HepG2 (cell line): ENCODE measurements around the gene RBBP8NL. TPM values are rescaled to one million over a fixed set of nuclear protein-coding genes. Genes with fewer than 3 reads are reported as not detected.
A peak's percentile ranks its signal among the peaks of the same experiment; 100 is the strongest.

Source experiments
- GPN1 ChIP-seq: sonication (generic); formaldehyde crosslinking; IDR thresholded peaks from 2 replicates; pipeline ENCODE4 v1.5.1; 2020; ENCODE audit warnings: missing genetic modification reagents, borderline replicate concordance
- NFE2 ChIP-seq: sonication (generic); formaldehyde crosslinking; IDR thresholded peaks from 2 replicates; pipeline ENCODE4 v1.4.0; 2020; ENCODE audit warnings: missing genetic modification reagents
- POLR2A ChIP-seq, 2 experiments: IDR thresholded peaks; 2 replicates each; pipeline ENCODE4 v1.6.1; 2011; ENCODE audit warnings: low read depth in 2 of 2, low read length in 2 of 2, mild to moderate bottlenecking in 1 of 2, moderate library complexity in 1 of 2; ENCODE audit not compliant: insufficient read depth in 1 of 2
- RBAK ChIP-seq: sonication (generic); formaldehyde crosslinking; IDR thresholded peaks from 2 replicates; pipeline ENCODE4 v1.5.1; 2020; ENCODE audit warnings: mild to moderate bottlenecking, missing genetic modification reagents
- TBX2 ChIP-seq: sonication (generic); formaldehyde crosslinking; IDR thresholded peaks from 2 replicates; pipeline ENCODE4 v1.5.0; 2020; ENCODE audit warnings: missing genetic modification reagents, mild to moderate bottlenecking, borderline replicate concordance
- ZBTB42 ChIP-seq: sonication (generic); formaldehyde crosslinking; IDR thresholded peaks from 2 replicates; pipeline ENCODE4 v1.5.0; 2020; ENCODE audit warnings: mild to moderate bottlenecking, missing genetic modification reagents
- ZNF136 ChIP-seq: sonication (generic); formaldehyde crosslinking; IDR thresholded peaks from 2 replicates; pipeline ENCODE4 v1.8.1; 2022; ENCODE audit warnings: low read depth, mild to moderate bottlenecking, moderate library complexity, missing genetic modification reagents
- ZNF230 ChIP-seq: sonication (generic); formaldehyde crosslinking; IDR thresholded peaks from 2 replicates; pipeline ENCODE4 v1.4.0; 2020; ENCODE audit warnings: mild to moderate bottlenecking, missing genetic modification reagents
- ZNF503 ChIP-seq: sonication (generic); formaldehyde crosslinking; IDR thresholded peaks from 2 replicates; pipeline ENCODE4 v1.4.0; 2020; ENCODE audit warnings: missing genetic modification reagents
- ZNF572 ChIP-seq: sonication (generic); formaldehyde crosslinking; IDR thresholded peaks from 2 replicates; pipeline ENCODE4 v1.5.1; 2020; ENCODE audit warnings: mild to moderate bottlenecking, missing genetic modification reagents
- ZNF616 ChIP-seq: sonication (generic); formaldehyde crosslinking; IDR thresholded peaks from 2 replicates; pipeline ENCODE4 v1.5.0; 2020; ENCODE audit warnings: low read depth, mild to moderate bottlenecking, missing genetic modification reagents
- polyA plus RNA-seq, 8 experiments: library from polyadenylated mRNA; depleted of rRNA in 3 of 8; stranded (reverse) in 7 of 8; unstranded in 1 of 8; fragments of >200 nt; fragmentation: Illumina TruSeq in 4 of 8; extraction: Trizol in 4 of 8; gene quantifications; 2 replicates each; pipeline versions ENCODE4 v1.2.1 to v1.2.3, GENCODE V29; 2011 to 2016; ENCODE audit warnings: low read depth in 4 of 8, missing spikeins in 1 of 8, mixed read lengths in 1 of 8; ENCODE audit not compliant: insufficient read depth in 1 of 8
- total RNA-seq, 5 experiments: library from RNA; depleted of rRNA; stranded (reverse); fragments of >200 nt; fragmentation: Illumina TruSeq; extraction: Trizol; gene quantifications; 2 replicates each; pipeline ENCODE4 v1.2.3, GENCODE V29; 2016; ENCODE audit warnings: low read depth in 1 of 5
- TF ChIP-seq, protein P1 (sequence below), 2 experiments: fragments of 450-650 bp in 1 of 2; sonication (generic) in 1 of 2; formaldehyde crosslinking in 1 of 2; IDR thresholded peaks; 2 replicates each; pipeline versions ENCODE4 v1.6.1 to v1.8.0; 2016 to 2022; ENCODE audit warnings: antibody characterized with exemption in 1 of 2, mild to moderate bottlenecking in 1 of 2, missing genetic modification reagents in 1 of 2
- TF ChIP-seq, protein P2 (sequence below): sonication (generic); formaldehyde crosslinking; IDR thresholded peaks from 2 replicates; pipeline ENCODE4 v1.5.1; 2020; ENCODE audit warnings: mild to moderate bottlenecking, missing genetic modification reagents, moderate library complexity

RBBP8NL gene
- total and polyA plus RNA-seq, 2 of the 13 experiments (the other 11 are each of a cell fraction or from before 2014, with no cell fraction given), result 0.69 to 0.86 TPM

GRCh38 chr20:62472941-62473585, 45.7 kb upstream of the RBBP8NL start (continued):
- TF ChIP-seq GPN1 (CRISPR knock-in tag), result peak; percentile 28; the same call in 1 of the 2 replicates
- TF ChIP-seq POLR2A (IDR thresholded peaks at IDR 0.05; ENCODE audit: insufficient read depth in 1 of 2, low read depth in 2 of 2, low read length in 2 of 2), result no peak
- no peak for TF ChIP-seq RBAK (CRISPR knock-in tag)
- TF ChIP-seq TBX2 (CRISPR knock-in tag), result 0 out of 2 replicates have a peak, but pooled peaks have one; percentile 29
- TF ChIP-seq ZBTB42 (CRISPR knock-in tag), result no peak
- TF ChIP-seq, protein P1, sequence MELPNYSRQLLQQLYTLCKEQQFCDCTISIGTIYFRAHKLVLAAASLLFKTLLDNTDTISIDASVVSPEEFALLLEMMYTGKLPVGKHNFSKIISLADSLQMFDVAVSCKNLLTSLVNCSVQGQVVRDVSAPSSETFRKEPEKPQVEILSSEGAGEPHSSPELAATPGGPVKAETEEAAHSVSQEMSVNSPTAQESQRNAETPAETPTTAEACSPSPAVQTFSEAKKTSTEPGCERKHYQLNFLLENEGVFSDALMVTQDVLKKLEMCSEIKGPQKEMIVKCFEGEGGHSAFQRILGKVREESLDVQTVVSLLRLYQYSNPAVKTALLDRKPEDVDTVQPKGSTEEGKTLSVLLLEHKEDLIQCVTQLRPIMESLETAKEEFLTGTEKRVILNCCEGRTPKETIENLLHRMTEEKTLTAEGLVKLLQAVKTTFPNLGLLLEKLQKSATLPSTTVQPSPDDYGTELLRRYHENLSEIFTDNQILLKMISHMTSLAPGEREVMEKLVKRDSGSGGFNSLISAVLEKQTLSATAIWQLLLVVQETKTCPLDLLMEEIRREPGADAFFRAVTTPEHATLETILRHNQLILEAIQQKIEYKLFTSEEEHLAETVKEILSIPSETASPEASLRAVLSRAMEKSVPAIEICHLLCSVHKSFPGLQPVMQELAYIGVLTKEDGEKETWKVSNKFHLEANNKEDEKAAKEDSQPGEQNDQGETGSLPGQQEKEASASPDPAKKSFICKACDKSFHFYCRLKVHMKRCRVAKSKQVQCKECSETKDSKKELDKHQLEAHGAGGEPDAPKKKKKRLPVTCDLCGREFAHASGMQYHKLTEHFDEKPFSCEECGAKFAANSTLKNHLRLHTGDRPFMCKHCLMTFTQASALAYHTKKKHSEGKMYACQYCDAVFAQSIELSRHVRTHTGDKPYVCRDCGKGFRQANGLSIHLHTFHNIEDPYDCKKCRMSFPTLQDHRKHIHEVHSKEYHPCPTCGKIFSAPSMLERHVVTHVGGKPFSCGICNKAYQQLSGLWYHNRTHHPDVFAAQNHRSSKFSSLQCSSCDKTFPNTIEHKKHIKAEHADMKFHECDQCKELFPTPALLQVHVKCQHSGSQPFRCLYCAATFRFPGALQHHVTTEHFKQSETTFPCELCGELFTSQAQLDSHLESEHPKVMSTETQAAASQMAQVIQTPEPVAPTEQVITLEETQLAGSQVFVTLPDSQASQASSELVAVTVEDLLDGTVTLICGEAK (IDR thresholded peaks at IDR 0.05), result no peak
- TF ChIP-seq, protein P1 (CRISPR knock-in tag; IDR thresholded peaks at IDR 0.05), result 0 out of 2 replicates have a peak, but pooled peaks have one; percentile 9
- no peak for TF ChIP-seq ZNF136 (CRISPR knock-in tag)
- TF ChIP-seq NFE2 (CRISPR knock-in tag), result no peak
- no peak for TF ChIP-seq ZNF616 (CRISPR knock-in tag)
- TF ChIP-seq ZNF230, result no peak
- TF ChIP-seq, protein P2, sequence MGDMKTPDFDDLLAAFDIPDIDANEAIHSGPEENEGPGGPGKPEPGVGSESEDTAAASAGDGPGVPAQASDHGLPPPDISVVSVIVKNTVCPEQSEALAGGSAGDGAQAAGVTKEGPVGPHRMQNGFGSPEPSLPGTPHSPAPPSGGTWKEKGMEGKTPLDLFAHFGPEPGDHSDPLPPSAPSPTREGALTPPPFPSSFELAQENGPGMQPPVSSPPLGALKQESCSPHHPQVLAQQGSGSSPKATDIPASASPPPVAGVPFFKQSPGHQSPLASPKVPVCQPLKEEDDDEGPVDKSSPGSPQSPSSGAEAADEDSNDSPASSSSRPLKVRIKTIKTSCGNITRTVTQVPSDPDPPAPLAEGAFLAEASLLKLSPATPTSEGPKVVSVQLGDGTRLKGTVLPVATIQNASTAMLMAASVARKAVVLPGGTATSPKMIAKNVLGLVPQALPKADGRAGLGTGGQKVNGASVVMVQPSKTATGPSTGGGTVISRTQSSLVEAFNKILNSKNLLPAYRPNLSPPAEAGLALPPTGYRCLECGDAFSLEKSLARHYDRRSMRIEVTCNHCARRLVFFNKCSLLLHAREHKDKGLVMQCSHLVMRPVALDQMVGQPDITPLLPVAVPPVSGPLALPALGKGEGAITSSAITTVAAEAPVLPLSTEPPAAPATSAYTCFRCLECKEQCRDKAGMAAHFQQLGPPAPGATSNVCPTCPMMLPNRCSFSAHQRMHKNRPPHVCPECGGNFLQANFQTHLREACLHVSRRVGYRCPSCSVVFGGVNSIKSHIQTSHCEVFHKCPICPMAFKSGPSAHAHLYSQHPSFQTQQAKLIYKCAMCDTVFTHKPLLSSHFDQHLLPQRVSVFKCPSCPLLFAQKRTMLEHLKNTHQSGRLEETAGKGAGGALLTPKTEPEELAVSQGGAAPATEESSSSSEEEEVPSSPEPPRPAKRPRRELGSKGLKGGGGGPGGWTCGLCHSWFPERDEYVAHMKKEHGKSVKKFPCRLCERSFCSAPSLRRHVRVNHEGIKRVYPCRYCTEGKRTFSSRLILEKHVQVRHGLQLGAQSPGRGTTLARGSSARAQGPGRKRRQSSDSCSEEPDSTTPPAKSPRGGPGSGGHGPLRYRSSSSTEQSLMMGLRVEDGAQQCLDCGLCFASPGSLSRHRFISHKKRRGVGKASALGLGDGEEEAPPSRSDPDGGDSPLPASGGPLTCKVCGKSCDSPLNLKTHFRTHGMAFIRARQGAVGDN, result peak; percentile 53
- no peak for TF ChIP-seq ZNF572 (CRISPR knock-in tag)
- no peak for TF ChIP-seq ZNF503
- TF ChIP-seq, all 625 proteins: peak for 29
